Smooth muscle cell (in vitro differentiated cells): ENCODE measurements around the gene RNF17. TPM values are rescaled to one million over a fixed set of nuclear protein-coding genes. Genes with fewer than 3 reads are reported as not detected.

Experiments
- DNase-seq: peaks from one replicate; lab custom pipeline; 2025; ENCODE audit not compliant: unreplicated experiment; lab: John Stamatoyannopoulos, UW
- H2AFZ ChIP-seq: fragments of 200-600 bp; sonication (generic); 2 replicates; pipeline ENCODE4 v1.6.0; 2016; ENCODE audit warnings: antibody characterized with exemption, low read depth, mild to moderate bottlenecking
- H3F3A ChIP-seq: fragments of 200-600 bp; sonication (generic); 2 replicates; pipeline ENCODE4 v1.6.0; 2017; ENCODE audit warnings: antibody characterized with exemption, low read depth
- H3K27ac ChIP-seq: fragments of 200-600 bp; sonication (generic); 2 replicates; pipeline ENCODE4 v1.5.1; 2016; ENCODE audit warnings: low read depth, mild to moderate bottlenecking
- H3K27me3 ChIP-seq: fragments of 200-600 bp; sonication (generic); 2 replicates; pipeline ENCODE4 v1.6.1; 2016; ENCODE audit warnings: low read depth, mild to moderate bottlenecking
- H3K36me3 ChIP-seq: fragments of 200-600 bp; sonication (generic); 2 replicates; pipeline ENCODE4 v1.5.1; 2016; ENCODE audit warnings: low read depth
- H3K4me1 ChIP-seq: fragments of 200-600 bp; sonication (generic); 2 replicates; pipeline ENCODE4 v1.5.1; 2016; ENCODE audit warnings: low read depth
- H3K4me2 ChIP-seq: fragments of 200-600 bp; sonication (generic); 2 replicates; pipeline ENCODE4 v1.6.0; 2016; ENCODE audit warnings: mild to moderate bottlenecking
- H3K4me3 ChIP-seq: fragments of 200-600 bp; sonication (generic); 2 replicates; pipeline ENCODE4 v1.5.1; 2016; ENCODE audit warnings: mild to moderate bottlenecking
- H3K79me2 ChIP-seq: fragments of 200-600 bp; sonication (generic); 2 replicates; pipeline ENCODE4 v1.6.0; 2016; ENCODE audit warnings: low read depth, mild to moderate bottlenecking
- H3K9ac ChIP-seq: fragments of 200-600 bp; sonication (generic); 2 replicates; pipeline ENCODE4 v1.6.0; 2016; ENCODE audit warnings: low read depth
- H3K9me3 ChIP-seq: fragments of 200-600 bp; sonication (generic); replicated peaks from 2 replicates; pipeline ENCODE4 v1.5.1; 2016; ENCODE audit warnings: low read depth
- H4K20me1 ChIP-seq: fragments of 200-600 bp; sonication (generic); 2 replicates; pipeline ENCODE4 v1.6.0; 2016; ENCODE audit warnings: low read depth
- WGBS: methylation state at CpG from one replicate; pipeline ENCODE4 v1.1.7; 2016; ENCODE audit warnings: low lambda C conversion rate; 5-methylcytosine and 5-hydroxymethylcytosine counted together
- polyA plus RNA-seq: library from polyadenylated mRNA; unstranded; fragments of >200 nt; fragmentation: Nextera tagmentation; extraction: Ambion mirVana; gene quantifications from 2 replicates; pipeline ENCODE4 v1.2.1, GENCODE V29; 2016
- total RNA-seq: library from RNA; depleted of rRNA; stranded (reverse); fragments of >200 nt; gene quantifications from 2 replicates; pipeline ENCODE4 v1.2.3, GENCODE V29; 2014
- TF ChIP-seq, protein P1 (sequence below): fragments of 200-600 bp; sonication (generic); IDR thresholded peaks from 2 replicates; pipeline ENCODE4 v1.5.1; 2017; ENCODE audit warnings: borderline replicate concordance, mild to moderate bottlenecking, antibody characterized with exemption; ENCODE audit not compliant: insufficient read depth, poor library complexity, severe bottlenecking

Gene RNF17
- total and polyA plus RNA-seq, 2 experiments from 2014 or later = not detected

DNA sequence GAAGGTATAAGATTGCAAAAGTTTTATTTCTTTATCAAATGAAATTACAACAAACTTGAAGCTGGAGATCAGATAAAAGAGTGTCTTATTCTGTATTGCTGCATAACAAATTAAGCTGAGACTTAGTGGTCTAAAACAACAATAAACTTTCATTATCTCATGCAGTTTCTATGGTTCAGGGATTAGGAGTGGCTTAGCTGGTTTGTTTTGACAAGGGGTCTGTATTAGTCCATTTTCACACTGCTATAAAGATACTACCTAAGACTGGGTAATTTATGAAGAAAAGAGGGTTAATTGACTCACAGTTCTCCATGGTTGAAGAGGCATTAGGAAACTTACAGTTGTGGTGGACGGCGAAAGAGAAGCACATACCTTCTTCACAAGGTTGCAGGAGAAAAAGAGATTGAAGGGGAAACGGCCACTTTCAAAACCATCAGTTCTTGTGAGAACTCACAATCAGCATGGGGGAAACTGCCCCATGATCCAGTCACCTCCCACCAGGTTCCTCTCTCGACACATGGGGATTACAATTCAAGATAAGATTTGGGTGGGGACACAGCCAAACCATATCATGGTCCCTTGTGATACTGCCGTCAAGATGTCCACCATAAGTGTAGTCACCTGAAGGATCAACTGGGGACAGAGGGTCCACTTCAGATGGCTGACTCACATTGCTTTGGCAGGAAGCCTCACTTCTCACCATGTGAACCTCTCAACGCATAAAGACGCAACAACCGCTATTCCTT is 97.8 kb downstream of the RNF17 start:
- Histone ChIP-seq H3K4me3 (no peak overlapping the region), H2AFZ (no peak overlapping the region), H3K9me3 (no peaks in the 10 kb centered on the region), H3K79me2 (no peaks in the 10 kb centered on the region), H3K36me3 (no peaks in the 10 kb centered on the region), H4K20me1 (no peaks in the 10 kb centered on the region), H3K27ac (no peak overlapping the region), H3F3A (no peaks in the 10 kb centered on the region), H3K9ac (no peak overlapping the region), H3K27me3 (peaks cover 28% of the 10 kb centered on the region), H3K4me2 (no peak overlapping the region), H3K4me1 (peaks cover 4% of the 10 kb centered on the region)
- 79% methylated on average over 8 of the region's 8 CpGs for WGBS
- DNase-seq = no peak
- TF ChIP-seq, protein P1, sequence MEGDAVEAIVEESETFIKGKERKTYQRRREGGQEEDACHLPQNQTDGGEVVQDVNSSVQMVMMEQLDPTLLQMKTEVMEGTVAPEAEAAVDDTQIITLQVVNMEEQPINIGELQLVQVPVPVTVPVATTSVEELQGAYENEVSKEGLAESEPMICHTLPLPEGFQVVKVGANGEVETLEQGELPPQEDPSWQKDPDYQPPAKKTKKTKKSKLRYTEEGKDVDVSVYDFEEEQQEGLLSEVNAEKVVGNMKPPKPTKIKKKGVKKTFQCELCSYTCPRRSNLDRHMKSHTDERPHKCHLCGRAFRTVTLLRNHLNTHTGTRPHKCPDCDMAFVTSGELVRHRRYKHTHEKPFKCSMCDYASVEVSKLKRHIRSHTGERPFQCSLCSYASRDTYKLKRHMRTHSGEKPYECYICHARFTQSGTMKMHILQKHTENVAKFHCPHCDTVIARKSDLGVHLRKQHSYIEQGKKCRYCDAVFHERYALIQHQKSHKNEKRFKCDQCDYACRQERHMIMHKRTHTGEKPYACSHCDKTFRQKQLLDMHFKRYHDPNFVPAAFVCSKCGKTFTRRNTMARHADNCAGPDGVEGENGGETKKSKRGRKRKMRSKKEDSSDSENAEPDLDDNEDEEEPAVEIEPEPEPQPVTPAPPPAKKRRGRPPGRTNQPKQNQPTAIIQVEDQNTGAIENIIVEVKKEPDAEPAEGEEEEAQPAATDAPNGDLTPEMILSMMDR = no peak

GRCh38 chr13:24863748-24864540 is 100.0 kb downstream of the RNF17 start:
- H3K79me2 ChIP-seq = no peaks in the 10 kb centered on the region
- H3K27me3 ChIP-seq = peaks cover 29% of the 10 kb centered on the region
- H4K20me1 ChIP-seq = no peaks in the 10 kb centered on the region
- peaks cover 4% of the 10 kb centered on the region for H3K4me1 ChIP-seq
- TF ChIP-seq, protein P1 = no peak
- WGBS = 75% methylated on average over 9 of the region's 9 CpGs
- no peak overlapping the region for H3K4me3 ChIP-seq
- no peak for DNase-seq
- no peaks in the 10 kb centered on the region for H3K9me3 ChIP-seq
- no peak overlapping the region for H2AFZ ChIP-seq
- H3K36me3 ChIP-seq = no peaks in the 10 kb centered on the region
- no peak overlapping the region for H3K9ac ChIP-seq
- no peak overlapping the region for H3K27ac ChIP-seq
- H3F3A ChIP-seq = no peaks in the 10 kb centered on the region
- H3K4me2 ChIP-seq = no peak overlapping the region

GRCh38 chr13:24864579-24864978 is 100.6 kb downstream of the RNF17 start:
- Histone ChIP-seq H3K36me3 (no peaks in the 10 kb centered on the region), H3K27me3 (peaks cover 25% of the 10 kb centered on the region), H3K4me2 (no peak overlapping the region), H3F3A (no peaks in the 10 kb centered on the region), H3K9ac (no peak overlapping the region), H3K4me3 (no peak overlapping the region), H2AFZ (no peak overlapping the region), H3K27ac (no peak overlapping the region), H3K79me2 (no peaks in the 10 kb centered on the region), H3K9me3 (no peaks in the 10 kb centered on the region), H3K4me1 (peaks cover 4% of the 10 kb centered on the region), H4K20me1 (no peaks in the 10 kb centered on the region)
- DNase-seq = no peak
- TF ChIP-seq, protein P1 = no peak
- WGBS = 95% methylated on average over 2 of the region's 2 CpGs
